K562 treated with DMSO at 1 percent for 4 hours (cell line): ENCODE data around the gene METTL21A. TPM values are rescaled to one million over a fixed set of nuclear protein-coding genes. Genes with fewer than 3 reads are reported as not detected.

Experiments used
- total RNA-seq: library from RNA; unstranded; fragments of 300-600 nt; gene quantifications from 2 replicates; pipeline ENCODE4 v1.2.3, GENCODE V29; 2022; ENCODE audit not compliant: insufficient read depth

Gene METTL21A
- 24.6 and 27.8 TPM in 2 replicates for total RNA-seq

DNA sequence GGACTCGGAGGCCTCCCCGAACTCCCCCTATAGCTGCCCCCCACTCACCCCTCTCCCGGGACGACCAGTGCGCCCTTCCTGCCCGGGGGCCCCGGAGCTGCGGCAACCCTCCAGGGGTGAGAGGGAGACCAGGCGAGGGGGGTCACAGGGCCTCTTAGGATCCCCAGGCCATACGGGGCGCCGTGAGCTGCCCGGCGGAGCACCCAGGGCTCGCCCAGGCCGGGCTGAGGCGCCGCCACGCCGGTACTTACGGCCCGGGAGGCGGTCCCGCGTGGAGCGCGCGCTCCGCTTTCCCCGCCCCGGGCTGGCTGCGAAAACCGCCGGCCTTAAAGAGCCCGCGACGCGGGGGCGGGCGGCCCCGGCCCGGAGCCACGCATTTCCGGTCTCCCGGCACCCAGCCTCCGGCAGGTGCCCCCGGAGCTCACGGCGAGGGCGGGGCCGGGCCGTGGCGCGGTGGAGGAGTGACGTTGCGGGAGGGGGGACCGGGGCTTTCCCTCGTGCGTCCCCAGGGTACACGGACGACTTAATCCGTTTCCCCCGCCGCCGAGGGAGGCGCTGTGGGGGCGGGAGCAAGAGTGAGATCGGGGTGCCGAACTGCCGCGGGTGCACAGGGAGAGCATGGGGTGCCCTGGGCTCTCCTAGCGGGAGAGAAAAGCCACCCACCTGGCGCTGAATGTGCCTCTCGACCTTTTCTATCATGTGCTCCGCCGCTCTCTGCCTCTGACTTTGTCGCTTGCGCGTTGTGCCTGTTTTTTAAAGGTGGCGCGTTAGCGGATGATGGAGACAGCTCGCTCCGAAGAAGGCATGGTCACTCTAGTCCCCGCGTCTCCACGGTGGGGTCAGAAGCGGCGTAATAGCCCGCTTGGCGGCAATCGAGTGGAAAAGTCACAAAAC is at the start of gene METTL21A:
METTL21A (minus strand) TSS at position 381 of the 894 bp plus-strand sequence. CDS start 1,019 bp downstream, outside the sequence.

Other genes starting within 250 kb of the METTL21A start
- gene CREB1, start 95.4 kb downstream of the METTL21A start, total RNA-seq: 9.2 and 9.9 TPM in 2 replicates
- 7.2 and 9.0 TPM in 2 replicates for gene CCNYL1, start 86.2 kb upstream of the METTL21A start, total RNA-seq
- 5.2 and 7.6 TPM in 2 replicates for gene FZD5, start 144.5 kb upstream of the METTL21A start, total RNA-seq